Ovary (tissue), 3 donors: Measurements from ENCODE around the gene RIMBP3C.
"Not testable (repeated sequence)": the region's sequence is repeated elsewhere in the genome, so short reads cannot be mapped to it uniquely, and the experiment has no call there.

Experiments used
- CTCF ChIP-seq, 3 donors: fragments of 450-650 bp in 2 of 3; fragments of 200-600 bp in 1 of 3; IDR thresholded peaks; one replicate each; pipeline versions ENCODE4 v1.5.1 to v1.8.0; 2016 to 2022; ENCODE audit warnings: antibody characterized with exemption in 3 of 3, mild to moderate bottlenecking in 1 of 3
- EP300 ChIP-seq: sonication (generic); formaldehyde crosslinking; IDR thresholded peaks from one replicate; pipeline ENCODE4 v1.6.1; 2017; ENCODE audit warnings: antibody characterized with exemption
- donor health status: DM: no; HTN: no; CAD: no.

- TF ChIP-seq CTCF (IDR thresholded peaks at IDR 0.05); EP300: not testable (repeated sequence)
Observed at GRCh38 chr22:21516522-21516921, 34.7 kb downstream of the RIMBP3C start.
